NCI-H2029 (cell line): ENCODE measurements around the gene PITPNB.

ENCODE experiments used
- DNase-seq: peaks from one replicate; lab custom pipeline; 2025; lab: John Stamatoyannopoulos, UW

PITPNB gene

GRCh38 chr22:27803841-27804415 lies 115.1 kb downstream of the PITPNB start:
- DNase-seq: no peak

GRCh38 chr22:27802346-27803073 lies 116.5 kb downstream of the PITPNB start:
- DNase-seq: no peak
